HepG2 (cell line): ENCODE results near the gene NUDT19. TPM values are rescaled to one million over a fixed set of nuclear protein-coding genes. Genes with fewer than 3 reads are reported as not detected.

ENCODE experiments used
- ARNT2 ChIP-seq: sonication (generic); formaldehyde crosslinking; IDR thresholded peaks from 2 replicates; pipeline ENCODE4 v1.8.0; 2022; ENCODE audit warnings: mild to moderate bottlenecking, low read depth, missing genetic modification reagents, moderate library complexity
- CEBPB ChIP-seq: IDR thresholded peaks from 2 replicates; pipeline ENCODE4 v1.6.1; 2011; ENCODE audit warnings: low read depth, low read length, improper control_type of control experiment, borderline replicate concordance
- CEBPG ChIP-seq: IDR thresholded peaks from 2 replicates; pipeline ENCODE4 v1.6.1; 2016
- CHCHD3 ChIP-seq: sonication (generic); formaldehyde crosslinking; IDR thresholded peaks from 2 replicates; pipeline ENCODE4 v1.8.0; 2022; ENCODE audit warnings: mild to moderate bottlenecking, missing genetic modification reagents, moderate library complexity
- CHD2 ChIP-seq: IDR thresholded peaks from 2 replicates; pipeline ENCODE4 v1.6.1; 2011; ENCODE audit warnings: low read depth, low read length, improper control_type of control experiment
- DBP ChIP-seq: sonication (generic); formaldehyde crosslinking; IDR thresholded peaks from 2 replicates; pipeline ENCODE4 v1.4.0; 2020; ENCODE audit warnings: missing genetic modification reagents; ENCODE audit errors: not compliant biosample characterization
- FOXM1 ChIP-seq: sonication (generic); formaldehyde crosslinking; IDR thresholded peaks from 2 replicates; pipeline ENCODE4 v1.5.0; 2020; ENCODE audit warnings: missing genetic modification reagents
- GABPA ChIP-seq, 2 experiments: IDR thresholded peaks; 2 replicates each; pipeline ENCODE4 v1.6.1; 2011 to 2016; ENCODE audit warnings: low read depth in 2 of 2, low read length in 1 of 2, missing biosample characterization in 1 of 2, missing genetic modification characterization in 1 of 2
- LRRFIP1 ChIP-seq: sonication (generic); formaldehyde crosslinking; conservative IDR thresholded peaks from 2 replicates; pipeline ENCODE4 v1.4.0; 2020; ENCODE audit warnings: missing genetic modification reagents
- MLX ChIP-seq: IDR thresholded peaks from 2 replicates; pipeline ENCODE4 v1.6.1; 2016
- RAD21 ChIP-seq: fragments of 450-650 bp; formaldehyde crosslinking; IDR thresholded peaks from 2 replicates; pipeline ENCODE4 v1.5.0; 2020; ENCODE audit warnings: mild to moderate bottlenecking
- SNAPC4 ChIP-seq: sonication (generic); formaldehyde crosslinking; IDR thresholded peaks from 2 replicates; pipeline ENCODE4 v1.4.0; 2020; ENCODE audit warnings: mild to moderate bottlenecking, missing genetic modification reagents
- TARDBP ChIP-seq: sonication (generic); formaldehyde crosslinking; IDR thresholded peaks from 2 replicates; pipeline ENCODE4 v1.8.0; 2022; ENCODE audit warnings: mild to moderate bottlenecking, missing genetic modification reagents
- ZBTB33 ChIP-seq: sonication (generic); formaldehyde crosslinking; IDR thresholded peaks from 2 replicates; pipeline ENCODE4 v1.4.0; 2020; ENCODE audit warnings: missing genetic modification reagents
- ZFYVE20 ChIP-seq: sonication (generic); formaldehyde crosslinking; IDR thresholded peaks from 2 replicates; pipeline ENCODE4 v1.8.0; 2023; ENCODE audit warnings: low read depth, mild to moderate bottlenecking, moderate library complexity, missing genetic modification reagents, borderline replicate concordance
- ZKSCAN8 ChIP-seq: IDR thresholded peaks from 2 replicates; pipeline ENCODE4 v1.6.1; 2016; ENCODE audit warnings: borderline replicate concordance, missing genetic modification reagents, missing compliant biosample characterization
- ZNF747 ChIP-seq: sonication (generic); formaldehyde crosslinking; IDR thresholded peaks from 2 replicates; pipeline ENCODE4 v1.8.1; 2023; ENCODE audit warnings: missing genetic modification reagents, mild to moderate bottlenecking, borderline replicate concordance
- ZNF83 ChIP-seq: sonication (generic); formaldehyde crosslinking; IDR thresholded peaks from 2 replicates; pipeline ENCODE4 v1.4.0; 2020; ENCODE audit warnings: missing genetic modification reagents, mild to moderate bottlenecking, borderline replicate concordance
- polyA plus RNA-seq, 8 experiments: library from polyadenylated mRNA; depleted of rRNA in 3 of 8; stranded (reverse) in 7 of 8; unstranded in 1 of 8; fragments of >200 nt; fragmentation: Illumina TruSeq in 4 of 8; extraction: Trizol in 4 of 8; gene quantifications; 2 replicates each; pipeline versions ENCODE4 v1.2.1 to v1.2.3, GENCODE V29; 2011 to 2016; ENCODE audit warnings: low read depth in 4 of 8, missing spikeins in 1 of 8, mixed read lengths in 1 of 8; ENCODE audit not compliant: insufficient read depth in 1 of 8
- total RNA-seq, 5 experiments: library from RNA; depleted of rRNA; stranded (reverse); fragments of >200 nt; fragmentation: Illumina TruSeq; extraction: Trizol; gene quantifications; 2 replicates each; pipeline ENCODE4 v1.2.3, GENCODE V29; 2016; ENCODE audit warnings: low read depth in 1 of 5

Gene NUDT19
- total and polyA plus RNA-seq, 2 of the 13 experiments (the other 11 are each of a cell fraction or from before 2014, with no cell fraction given), result 3.1 to 3.6 TPM

GRCh38 chr19:32691291-32691951, at the start of gene NUDT19 (continued):
- TF ChIP-seq CEBPB, result no peak
- TF ChIP-seq GABPA (IDR thresholded peaks at IDR 0.05; ENCODE audit: low read depth, low read length), result no peak
- TF ChIP-seq GABPA (CRISPR knock-in tag; IDR thresholded peaks at IDR 0.05; ENCODE audit: low read depth), result 0 out of 2 replicates have a peak, but pooled peaks have one; percentile 6
- TF ChIP-seq DBP (CRISPR knock-in tag), result peak; percentile 78
- TF ChIP-seq ZKSCAN8, result no peak
- no peak for TF ChIP-seq CHCHD3 (CRISPR knock-in tag)
- TF ChIP-seq TARDBP (CRISPR knock-in tag), result peak; percentile 68; the same call in 1 of the 2 replicates
- TF ChIP-seq LRRFIP1 (CRISPR knock-in tag), result no peak
- 0 out of 2 replicates have a peak, but pooled peaks have one; percentile 7 for TF ChIP-seq CEBPG (CRISPR knock-in tag)
- no peak for TF ChIP-seq SNAPC4
- peak; percentile 68 for TF ChIP-seq ARNT2 (CRISPR knock-in tag)
- peak; percentile 92 for TF ChIP-seq CHD2
- TF ChIP-seq ZFYVE20 (CRISPR knock-in tag), result no peak
- TF ChIP-seq ZBTB33 (CRISPR knock-in tag), result 0 out of 2 replicates have a peak, but pooled peaks have one; percentile 19
- no peak for TF ChIP-seq ZNF83 (CRISPR knock-in tag)
- no peak for TF ChIP-seq ZNF747
- TF ChIP-seq MLX (CRISPR knock-in tag), result no peak
- no peak for TF ChIP-seq FOXM1 (CRISPR knock-in tag)
- TF ChIP-seq RAD21 (CRISPR knock-in tag), result no peak; the same call in 1 of the 2 replicates
